HG02938 (cell line): ENCODE results near the gene ASB9.
A peak's percentile ranks its signal among the peaks of the same experiment; 100 is the strongest.
"Not testable (repeated sequence)": the region's sequence is repeated elsewhere in the genome, so short reads cannot be mapped to it uniquely, and the experiment has no call there.

ENCODE experiments used
- ATAC-seq: cut with Tn5 transposase; IDR thresholded peaks from one replicate; pipeline ENCODE4 v1.9.1; 2021; ENCODE audit warnings: mild to moderate bottlenecking, moderate library complexity; ENCODE audit not compliant: unreplicated experiment

Gene ASB9

GRCh38 chrX:15269618-15270521 is at the start of gene ASB9:
TSS of gene ASB9 (minus strand) at chrX:15270083. CDS start at chrX:15269874, 209 bp downstream.
- peak; percentile 62 for ATAC-seq

DNA sequence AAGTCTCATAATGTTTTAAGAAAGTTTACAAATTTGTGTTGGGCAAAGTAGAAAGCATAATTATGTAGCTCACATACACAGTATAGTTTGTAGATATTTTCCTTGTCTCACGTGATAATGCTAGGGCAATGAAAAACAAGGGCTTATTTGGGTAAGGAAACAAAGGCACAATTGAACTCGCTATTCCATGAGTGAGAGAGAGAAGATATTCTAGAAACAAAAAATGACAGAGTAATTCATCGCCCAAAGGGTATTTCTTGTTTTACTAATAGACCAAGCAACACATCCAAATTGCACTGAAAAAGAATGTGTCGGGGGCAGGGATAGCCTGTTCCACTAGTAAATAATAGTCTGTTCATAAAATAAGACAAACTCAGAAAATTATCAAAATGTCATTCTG is 49.2 kb upstream of the ASB9 start:
- no peak for ATAC-seq

GRCh38 chrX:15315509-15315908 is 45.6 kb upstream of the ASB9 start, which contains the start of gene ASB11:
TSS of gene ASB11 (minus strand) at chrX:15315640. CDS start at chrX:15315605, 35 bp downstream.
- ATAC-seq, result no peak

GRCh38 chrX:15314472-15314871 is 44.6 kb upstream of the ASB9 start:
- ATAC-seq, result no peak

DNA sequence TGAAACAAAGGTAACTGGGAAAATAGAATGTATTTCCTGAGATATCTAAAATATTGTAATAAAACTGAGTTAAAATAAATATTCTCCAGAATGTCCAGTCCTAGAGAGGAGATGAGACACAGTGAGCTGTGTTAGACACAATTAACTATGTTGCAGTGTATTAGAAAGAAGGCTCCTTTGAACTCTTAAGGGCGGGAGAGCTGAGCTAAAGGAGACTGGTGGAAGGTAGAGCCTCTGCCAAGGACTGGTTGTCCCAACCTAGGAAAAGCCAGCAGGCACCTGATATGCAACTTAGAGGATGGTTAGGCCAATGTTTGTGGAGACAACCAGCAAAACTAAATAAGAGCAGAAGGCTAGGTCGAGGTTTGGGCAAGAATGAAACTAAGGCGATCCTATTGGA is 41.2 kb upstream of the ASB9 start:
- no peak for ATAC-seq

DNA sequence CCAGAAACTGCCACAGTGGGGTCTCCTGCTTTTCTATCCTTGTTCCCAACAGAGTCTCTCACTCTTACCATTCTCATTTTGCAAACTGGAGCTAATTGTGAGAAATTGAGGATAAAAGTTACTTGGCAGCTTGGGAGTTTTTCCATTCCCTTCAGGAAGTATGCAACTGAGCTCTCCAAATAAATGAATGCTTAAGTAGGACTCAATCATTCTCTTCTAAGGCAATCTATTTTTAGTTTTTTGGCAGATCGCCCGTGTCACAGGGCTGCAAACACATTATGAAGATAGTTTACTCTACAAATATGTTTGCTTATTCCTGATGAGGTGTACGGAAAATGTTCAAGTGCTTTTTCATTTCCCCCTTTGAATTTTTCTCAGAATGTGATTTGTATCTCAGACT is 40.2 kb upstream of the ASB9 start:
- no peak for ATAC-seq

DNA sequence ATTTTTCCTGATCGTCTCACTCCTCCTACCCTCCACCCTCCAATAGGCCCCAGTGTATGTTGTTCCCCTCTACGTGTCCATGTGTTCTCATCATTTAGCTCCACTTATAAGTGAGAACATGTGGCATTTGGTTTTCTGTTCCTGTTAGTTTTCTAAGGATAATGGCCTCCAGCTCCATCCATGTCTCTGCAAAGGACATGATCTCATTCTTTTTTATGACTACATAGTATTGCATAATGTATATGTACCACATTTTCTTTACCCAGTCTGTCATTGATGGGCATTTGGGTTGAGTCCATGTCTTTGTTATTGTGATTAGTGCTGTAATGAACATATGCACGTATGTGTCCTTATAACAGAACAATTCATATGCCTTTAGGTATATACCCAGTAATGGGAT is 36.0 kb upstream of the ASB9 start:
- not testable (repeated sequence) for ATAC-seq

DNA sequence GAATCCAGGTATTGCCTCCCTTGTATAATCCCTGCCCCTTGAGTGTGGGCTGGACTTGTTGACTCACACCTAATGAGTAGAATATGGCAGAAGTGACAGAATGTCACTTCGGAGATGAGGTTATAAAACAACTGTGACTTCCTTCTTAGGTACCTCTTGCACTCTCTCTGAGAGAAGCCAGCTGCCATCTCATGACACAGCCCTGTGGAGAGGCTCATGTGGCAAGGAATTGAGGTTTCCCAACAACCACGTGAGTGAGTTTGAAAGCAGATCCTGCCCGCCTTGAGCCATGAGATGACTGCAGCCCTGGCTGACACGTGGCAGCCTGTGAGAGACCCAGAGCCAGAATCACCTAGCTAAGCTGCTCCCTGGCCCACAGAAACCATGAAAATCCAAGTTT is 32.0 kb upstream of the ASB9 start:
- ATAC-seq, result no peak

DNA sequence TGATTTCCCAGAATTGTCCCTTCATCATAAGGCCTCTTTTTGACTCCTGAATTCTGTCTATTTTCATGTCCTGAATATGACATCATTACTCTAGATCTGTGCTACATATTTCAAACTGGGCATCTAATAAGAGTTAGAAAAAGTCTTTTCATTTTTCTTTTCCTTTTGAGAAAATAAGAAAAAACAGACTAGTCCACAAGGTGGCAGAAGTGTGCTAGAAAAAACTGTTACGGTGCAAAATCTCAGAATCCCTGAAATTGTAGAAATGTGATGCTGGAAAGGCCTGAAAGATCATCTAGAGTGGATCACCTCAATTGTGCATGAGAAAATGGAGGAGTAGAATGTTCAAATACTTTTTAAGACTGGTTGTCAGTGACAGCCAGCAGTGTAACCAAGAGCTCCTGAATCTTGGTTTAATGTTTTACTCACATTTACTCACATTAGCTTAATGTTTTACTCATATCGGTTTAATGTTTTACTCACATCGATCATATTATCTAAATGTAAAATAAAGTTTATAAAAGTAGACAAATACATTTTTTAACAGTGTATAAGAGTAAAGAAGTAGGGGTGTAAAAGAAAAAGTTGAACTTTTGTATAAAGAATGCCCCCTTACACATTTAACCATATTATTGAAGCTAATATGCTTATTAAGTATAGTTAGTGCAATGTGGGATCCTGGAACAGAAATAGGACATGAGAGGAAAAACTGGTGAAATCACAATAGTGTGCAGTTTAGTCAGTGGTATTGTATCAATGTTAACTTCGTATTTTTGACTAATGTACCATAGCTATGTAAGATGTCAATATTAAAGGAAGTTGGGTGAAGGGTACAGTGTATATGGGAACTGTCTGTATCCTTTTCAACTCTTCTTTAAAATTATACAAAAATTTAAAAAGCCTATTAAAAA is 30.3 kb upstream of the ASB9 start:
- ATAC-seq, result no peak

DNA sequence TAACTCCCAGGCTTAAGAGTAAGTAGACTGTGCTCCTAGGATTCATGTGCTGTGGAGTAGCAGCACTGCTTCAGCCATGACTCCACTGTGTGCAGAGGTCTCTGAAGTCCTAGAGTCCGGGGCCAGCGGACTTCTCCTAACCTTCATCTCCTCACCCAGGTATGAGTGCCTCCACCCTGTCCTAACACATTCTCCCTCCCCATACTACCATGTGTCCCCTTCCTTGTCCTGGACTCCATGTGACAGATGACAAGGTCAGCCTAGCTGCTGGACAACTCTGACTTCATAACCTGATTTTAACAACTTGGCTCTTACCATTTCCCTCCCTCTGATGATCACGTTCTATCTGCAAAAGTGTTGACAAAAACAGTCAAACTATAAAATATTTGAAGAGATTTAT is 28.9 kb upstream of the ASB9 start:
- ATAC-seq, result no peak

- no peak for ATAC-seq
These were observed 28.3 kb upstream of the ASB9 start for GRCh38 chrX:15298201-15298600.

- no peak for ATAC-seq
These were observed 23.6 kb upstream of the ASB9 start for GRCh38 chrX:15293451-15293850.

DNA sequence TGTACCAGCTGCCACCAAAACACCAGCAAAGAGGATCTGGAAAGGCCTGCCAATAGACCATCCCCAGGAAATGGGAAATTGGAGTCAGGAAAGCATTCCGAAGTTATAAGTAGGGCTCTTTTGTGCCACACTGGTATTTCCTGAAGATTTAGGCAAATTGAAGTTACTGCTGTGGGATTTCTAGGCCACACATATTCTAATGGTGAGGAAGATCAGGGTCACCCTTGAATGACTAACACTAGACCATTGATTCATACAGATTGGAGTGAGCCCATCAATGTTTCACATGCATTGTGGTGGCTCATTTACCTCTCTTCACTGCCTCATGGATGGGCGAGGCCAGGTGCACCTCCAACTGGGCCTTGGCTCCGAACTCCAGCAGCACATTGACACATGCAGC is 23.0 kb upstream of the ASB9 start:
- ATAC-seq, result no peak

DNA sequence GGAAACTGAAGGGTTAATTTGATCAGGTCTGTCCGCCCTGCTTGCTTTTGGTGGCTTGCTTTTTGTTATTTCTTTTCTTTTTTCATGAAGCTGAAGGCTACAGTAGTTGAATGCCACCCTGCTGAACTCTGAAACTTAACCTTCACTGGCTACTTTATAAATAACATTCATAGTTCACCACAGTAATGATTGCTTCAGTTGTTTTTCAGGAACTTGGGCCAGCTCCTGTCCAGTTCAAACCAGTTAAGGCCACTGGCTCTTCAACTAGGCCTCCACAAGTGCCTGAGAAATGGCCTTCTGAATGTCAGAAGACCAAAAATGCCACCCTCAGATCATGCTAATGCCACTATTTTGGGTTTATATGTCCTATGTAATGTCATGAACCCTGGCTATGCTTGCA is 7.7 kb upstream of the ASB9 start:
- ATAC-seq, result no peak

GRCh38 chrX:15274946-15275345 is 5.1 kb upstream of the ASB9 start:
- no peak for ATAC-seq

DNA sequence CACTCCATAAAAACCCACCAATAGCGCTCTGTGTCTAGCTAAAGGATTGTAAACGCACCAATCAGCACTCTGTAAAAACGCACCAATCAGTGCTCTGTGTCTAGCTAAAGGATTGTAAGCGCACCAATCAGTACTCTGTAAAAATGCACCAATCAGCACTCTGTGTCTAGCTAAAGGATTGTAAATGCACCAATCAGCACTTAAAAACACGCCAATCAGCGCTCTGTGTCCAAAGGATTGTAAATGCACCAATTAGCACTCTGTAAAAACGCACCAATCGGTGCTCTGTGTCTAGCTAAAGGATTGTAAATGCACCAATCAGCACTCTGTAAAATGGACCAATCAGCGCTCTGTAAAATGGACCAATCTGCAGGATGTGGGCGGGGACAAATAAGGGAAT is 3.4 kb upstream of the ASB9 start:
- not testable (repeated sequence) for ATAC-seq

DNA sequence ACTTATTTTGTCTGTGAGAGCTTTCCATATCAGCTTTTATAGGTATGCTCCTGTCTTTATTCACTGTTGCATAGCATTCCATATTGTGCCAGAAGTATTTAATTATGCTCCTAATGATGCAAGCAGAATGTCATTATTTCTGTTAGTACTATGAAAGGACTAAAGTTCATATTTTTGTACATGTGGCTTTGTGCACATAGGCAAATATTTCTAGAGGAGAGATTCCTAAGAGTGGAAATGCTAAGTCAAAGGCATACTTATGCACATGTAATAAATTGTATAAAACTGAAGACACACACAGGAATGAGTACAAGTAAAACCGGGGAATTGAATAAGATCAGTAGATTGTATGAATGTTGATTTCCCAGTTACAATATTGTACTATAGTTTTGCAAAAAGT is 1.9 kb upstream of the ASB9 start:
- ATAC-seq, result no peak

GRCh38 chrX:15269120-15269519 is 763 bp downstream of the ASB9 start:
- no peak for ATAC-seq

GRCh38 chrX:15254852-15255251 is 15.0 kb downstream of the ASB9 start:
- no peak for ATAC-seq

- no peak for ATAC-seq
These were observed 24.0 kb downstream of the ASB9 start for GRCh38 chrX:15245896-15246295.

GRCh38 chrX:15244421-15244820 is 25.5 kb downstream of the ASB9 start:
- no peak for ATAC-seq
